IPS DF 4.7 (cell line): ENCODE measurements around the gene ABCB4.
A peak's percentile ranks its signal among the peaks of the same experiment; 100 is the strongest.

Source experiments
- DNase-seq: peaks from one replicate; pipeline ENCODE4 v3.0.0-alpha.2; 2013; ENCODE audit warnings: low spot score; ENCODE audit errors: extremely low read depth

ABCB4 gene

DNA sequence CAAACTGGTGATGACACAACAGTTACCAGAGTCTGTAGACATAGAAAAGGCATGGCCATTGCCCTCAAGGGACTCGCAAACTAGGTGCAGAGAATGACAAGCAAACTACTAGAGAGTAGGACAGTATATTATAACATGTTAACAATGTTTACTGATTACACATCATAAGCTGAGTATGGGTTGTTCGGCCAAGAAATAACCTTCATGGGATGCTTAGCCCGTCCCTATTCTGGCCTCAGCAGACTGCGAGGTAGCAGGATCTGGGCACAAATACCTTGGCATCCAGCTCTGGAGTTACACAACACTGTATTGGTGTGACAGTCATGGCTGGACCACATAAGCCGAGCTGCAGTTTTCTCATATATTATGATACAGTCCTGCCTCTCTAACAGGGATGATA lies 51.4 kb downstream of the ABCB4 start:
- DNase-seq, result no peak

DNA sequence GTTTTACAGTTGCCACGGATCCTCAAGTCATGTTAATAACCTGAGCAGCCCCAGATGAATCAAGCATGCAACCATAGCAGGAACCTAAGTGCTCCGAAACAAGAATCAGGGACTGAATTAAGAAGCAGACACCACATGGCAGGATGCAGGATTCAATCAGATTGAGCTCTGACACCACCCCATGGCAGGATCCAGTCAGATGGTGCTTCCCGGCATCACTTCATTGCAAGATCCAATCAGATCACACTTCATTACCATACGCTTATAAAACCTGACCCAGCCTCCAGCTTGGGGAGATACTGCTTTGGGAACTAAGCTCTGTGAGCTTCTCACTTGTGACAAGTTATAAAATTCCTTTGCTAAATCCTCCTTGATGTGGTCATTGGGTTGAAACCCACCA lies 55.3 kb downstream of the ABCB4 start:
- DNase-seq, result no peak

DNA sequence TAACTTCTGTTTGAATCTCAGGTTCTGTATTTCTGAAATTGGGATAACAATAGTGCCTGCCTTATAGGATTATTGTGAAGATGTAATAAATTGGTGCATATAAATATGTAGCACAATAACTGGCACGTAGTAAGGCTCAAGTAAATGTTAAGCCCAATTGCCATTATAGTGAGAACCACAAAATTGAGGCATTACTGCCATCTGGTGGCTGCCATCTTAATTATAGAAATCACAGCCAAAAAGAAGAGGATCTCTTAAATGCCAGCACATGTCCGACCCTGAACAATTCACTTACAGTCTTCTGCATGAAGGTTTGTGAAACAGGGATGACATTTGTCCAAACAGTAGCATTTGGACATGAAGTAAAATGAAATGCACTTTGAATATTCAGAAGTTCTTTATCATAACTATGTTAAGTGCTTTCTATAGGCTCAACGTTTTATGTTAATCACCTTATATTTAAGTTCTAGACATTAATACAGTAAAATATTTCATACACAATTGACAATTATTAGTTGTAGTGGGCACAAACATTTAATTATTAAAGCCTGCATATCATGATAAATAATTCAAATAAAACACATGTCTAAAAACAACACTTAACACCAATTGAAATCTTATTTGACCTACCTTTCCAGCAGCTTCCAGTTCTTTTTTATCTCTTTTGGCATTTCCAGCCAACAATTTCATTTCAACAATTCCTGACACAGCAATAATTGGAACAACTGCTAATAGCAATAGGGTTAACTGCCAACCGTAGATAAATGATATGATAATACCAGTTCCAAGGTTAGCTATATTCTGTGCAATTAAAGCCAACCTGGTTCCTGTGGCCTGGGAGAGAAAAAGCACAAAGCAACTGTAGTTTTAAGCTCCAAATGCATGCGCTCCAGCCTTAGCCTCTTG lies 58.5 kb downstream of the ABCB4 start:
- DNase-seq, result peak; percentile 30

DNA sequence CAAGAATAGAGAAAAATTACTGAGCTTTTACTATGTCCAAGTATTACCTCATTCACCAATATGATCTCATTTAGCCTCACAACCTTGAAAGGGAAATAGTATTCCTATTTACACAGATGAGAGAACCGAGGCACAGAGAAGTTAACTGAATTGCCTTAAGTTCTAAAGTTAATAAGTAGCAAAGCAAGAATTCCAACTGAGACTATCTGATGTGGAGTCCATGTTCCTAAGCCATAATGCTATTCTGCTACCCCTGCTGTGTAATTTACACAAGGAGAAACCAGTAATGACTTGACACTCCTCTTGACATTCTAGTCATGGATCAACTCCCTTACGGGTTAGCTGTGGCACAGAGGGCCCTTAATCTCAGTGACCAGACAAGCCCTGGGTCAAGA lies 60.7 kb downstream of the ABCB4 start:
- no peak for DNase-seq

DNA sequence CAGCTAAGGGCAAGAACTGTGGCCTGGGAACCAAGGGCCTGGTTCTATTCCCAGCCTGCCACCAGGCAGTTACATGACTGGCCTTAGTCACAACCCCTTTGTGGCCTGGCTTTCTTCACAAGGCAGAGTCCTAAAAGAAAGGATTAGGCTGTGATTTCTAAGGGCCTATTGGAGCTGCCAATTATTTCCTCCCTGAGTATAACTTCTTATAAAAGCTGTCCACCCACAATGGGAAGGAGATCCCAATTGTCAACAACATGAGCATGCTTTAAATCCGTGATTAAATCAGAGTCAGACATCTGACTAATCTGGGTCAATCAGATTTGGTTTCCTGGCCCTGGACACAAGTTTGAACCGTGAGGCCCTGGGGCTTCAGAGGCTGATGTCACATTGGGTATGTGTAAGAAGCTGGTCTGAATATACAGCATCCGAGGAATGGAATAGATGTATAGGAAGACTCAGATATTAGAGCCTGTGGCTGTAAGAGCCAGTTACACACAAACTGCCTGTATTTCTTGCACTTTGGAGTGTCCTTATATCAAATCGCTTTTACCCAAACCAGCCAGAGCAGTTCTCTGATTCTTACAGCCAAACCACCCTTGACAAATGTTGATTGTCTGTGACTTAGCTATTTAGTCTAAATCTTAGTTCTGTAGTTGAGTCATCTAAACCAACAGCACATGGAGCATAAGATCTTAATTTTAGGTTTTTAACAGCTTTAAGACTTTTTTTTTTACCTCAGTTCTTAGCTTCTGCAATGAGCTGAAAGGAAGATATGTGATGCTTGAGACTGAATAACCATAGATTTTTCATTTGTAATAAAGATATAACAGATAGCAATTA lies 61.3 kb downstream of the ABCB4 start:
- DNase-seq, result no peak

DNA sequence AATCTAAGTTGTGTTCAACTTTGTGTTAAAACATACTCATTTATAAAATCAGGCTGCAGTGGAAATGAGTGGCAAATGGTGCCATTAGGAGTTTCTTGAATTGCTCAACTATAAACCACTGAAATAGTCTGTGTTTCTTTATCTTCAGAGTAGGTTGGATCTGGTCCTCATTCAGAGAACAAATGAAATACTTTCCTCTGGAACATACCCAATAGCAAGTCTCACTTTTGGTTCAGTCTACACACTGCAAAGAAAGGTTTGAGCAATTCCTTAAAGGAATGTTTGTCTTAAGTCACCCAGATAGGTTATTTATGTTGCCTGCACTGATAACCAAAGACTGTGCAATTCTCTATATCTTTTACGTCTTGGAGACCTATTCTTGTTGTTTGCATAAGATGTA lies 62.5 kb downstream of the ABCB4 start:
- DNase-seq, result no peak

DNA sequence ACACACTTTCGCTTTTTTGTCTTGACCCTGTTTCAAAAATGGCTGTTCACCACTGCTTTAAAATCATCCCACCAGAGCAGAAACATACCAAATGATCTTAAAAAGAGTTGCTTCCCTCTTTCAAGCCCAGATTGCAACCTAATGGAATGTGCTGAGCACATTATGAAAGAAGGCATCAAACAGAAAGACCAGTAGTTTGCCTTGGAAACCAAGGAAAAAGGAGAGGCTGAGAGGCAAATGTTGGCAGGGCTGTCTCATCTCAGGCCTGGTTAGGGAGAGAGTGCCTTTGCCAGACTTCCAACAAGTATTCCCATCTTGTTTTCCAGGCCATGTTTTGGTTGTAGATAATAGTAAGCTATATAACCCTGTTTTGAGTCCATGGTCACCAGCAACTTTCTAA lies 64.3 kb downstream of the ABCB4 start:
- no peak for DNase-seq

DNA sequence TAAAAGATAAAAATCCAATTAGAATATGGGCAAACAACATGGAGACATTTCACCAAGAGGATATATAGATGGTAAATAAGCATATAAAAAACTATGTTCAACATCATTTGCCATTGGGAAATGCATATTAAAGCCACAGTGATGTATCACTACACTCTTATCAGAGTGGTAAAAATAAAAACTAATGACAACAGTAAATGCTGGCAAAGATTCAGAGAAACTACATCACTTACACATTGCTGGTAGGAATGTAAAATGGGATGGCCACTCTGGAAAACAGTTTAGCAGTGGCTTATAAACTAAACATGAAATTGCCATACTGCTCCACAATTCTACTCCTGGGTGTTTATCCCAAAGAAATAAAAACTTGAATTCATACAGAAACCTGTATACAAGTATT lies 70.8 kb downstream of the ABCB4 start:
- DNase-seq, result no peak

DNA sequence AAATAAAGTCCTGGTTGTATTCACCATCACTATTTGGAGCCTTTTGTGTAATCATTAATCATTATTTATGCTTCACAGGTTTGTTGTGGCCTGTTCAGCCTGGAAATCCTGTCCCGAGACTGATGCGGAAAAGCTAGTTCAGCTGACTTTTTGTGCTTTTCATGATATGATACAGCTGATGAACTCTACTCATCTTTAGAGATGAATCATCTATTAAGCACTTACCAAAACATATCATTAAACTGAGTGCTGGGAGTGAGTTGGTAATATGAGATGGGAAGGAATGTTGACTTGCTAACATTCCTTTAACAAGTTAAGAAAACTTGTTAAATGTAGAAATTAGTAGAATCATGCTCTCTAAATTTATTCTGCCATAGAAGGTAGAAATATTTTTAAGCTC lies 77.0 kb downstream of the ABCB4 start:
- no peak for DNase-seq

DNA sequence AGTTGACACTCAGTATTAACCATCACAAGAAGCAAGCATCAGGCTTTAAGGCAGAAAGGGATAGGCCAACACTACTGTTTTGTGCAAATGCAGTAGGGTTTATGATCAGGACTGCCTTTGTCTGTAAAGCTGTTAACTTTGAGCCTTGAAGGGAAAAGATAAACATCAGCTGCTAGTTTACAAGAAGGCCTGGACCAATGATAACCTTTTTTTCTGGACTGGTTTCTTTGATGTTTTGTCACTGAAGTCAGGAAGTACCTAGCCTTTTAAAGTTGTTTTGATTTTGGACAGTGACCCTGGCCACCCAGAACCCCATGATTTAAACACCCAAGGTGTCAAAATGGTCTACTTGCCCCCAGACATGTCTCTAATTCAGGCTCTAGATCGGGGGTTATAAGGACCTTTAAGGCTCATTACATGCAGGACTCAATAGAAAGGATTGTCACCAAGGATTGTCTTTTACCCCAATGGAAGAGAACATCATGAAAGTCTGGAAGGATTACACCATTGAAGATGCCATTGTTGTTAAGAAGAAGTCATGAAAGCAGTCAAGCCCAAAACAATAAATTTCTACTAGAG lies 79.9 kb downstream of the ABCB4 start:
- DNase-seq, result no peak

DNA sequence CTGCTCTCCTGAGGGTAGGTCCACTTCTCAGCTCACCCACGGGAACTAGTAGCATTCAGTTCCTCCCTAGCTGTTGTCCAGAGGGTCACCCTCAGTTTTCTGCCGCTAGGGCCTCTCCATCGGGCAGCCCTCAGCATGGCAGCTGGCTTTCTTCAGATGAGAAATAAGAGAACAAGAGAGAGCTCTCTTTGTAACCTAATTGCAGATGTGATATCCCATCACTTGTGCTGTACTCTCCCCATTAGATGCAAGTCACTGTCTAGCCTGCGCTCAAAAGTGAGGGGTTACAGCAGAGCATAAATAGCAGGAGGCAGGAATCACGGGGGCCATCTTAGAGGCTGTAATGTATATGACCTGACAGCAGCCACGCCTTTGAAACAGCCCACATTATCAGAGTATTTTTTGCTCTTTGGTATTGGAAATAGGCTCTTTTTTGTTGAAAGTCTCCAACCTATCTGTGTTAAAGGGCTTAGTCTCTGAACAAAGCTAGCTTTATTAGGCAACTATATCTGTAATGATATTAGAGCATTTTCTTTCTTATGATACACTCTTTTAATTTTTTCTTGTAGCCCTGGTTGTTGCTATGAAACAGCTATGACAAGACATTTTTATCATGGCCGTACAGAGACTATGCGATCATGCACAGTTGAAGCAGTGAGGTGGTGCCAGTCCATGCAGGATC lies 84.3 kb downstream of the ABCB4 start:
- no peak for DNase-seq

DNA sequence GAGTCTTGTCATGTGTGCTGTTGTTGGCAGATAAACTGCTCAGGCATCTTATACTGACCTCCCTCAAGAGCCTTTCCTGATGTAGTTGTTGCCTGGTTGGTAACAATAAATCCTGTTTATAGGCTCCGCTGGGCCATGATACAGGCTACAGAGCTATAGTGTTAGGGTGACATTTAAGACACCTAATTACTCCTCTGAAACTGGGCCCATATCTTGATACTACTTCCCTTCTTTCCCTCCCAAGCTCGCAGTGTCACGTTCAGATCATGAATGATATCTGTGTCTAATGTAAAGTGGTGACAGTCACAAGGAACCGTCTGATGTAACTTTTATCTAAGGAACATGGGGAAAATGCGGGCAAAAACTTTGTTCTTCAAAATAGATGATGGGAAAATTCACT lies 94.6 kb downstream of the ABCB4 start:
- DNase-seq, result no peak

DNA sequence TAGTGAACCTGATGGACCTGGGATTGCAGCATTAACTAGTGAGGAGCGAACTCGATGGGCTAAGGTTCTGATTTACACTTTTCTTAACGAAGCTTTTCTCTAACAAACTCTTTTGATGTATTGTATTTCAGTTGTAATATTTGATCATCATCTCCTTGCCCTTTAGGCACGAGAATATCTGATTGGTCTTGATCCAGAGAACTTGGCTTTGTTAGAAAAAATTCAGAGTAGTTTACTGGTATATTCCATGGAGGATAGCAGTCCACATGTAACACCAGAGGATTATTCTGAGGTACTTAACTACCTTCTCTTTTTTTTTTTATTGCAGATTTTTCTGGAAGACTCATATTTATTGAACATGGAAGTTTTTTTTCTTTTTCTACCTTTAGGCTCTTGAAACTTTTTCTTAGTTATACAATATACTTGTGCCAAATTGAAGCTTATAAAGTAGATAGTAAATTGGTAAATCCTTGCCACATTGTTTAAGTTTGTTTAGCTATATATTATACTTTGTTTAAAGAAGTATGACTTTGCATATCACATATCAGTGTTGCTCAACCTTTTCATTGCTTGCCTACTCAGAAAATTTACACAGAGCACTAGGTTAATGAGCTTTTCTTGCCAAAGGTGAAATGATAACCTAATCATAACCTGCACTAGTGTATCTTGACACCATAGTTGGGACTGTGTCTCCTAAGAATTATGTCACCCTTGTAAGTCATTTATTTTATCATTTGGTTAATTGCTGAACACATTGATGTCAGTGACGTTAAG lies 99.6 kb downstream of the ABCB4 start:
- no peak for DNase-seq

DNA sequence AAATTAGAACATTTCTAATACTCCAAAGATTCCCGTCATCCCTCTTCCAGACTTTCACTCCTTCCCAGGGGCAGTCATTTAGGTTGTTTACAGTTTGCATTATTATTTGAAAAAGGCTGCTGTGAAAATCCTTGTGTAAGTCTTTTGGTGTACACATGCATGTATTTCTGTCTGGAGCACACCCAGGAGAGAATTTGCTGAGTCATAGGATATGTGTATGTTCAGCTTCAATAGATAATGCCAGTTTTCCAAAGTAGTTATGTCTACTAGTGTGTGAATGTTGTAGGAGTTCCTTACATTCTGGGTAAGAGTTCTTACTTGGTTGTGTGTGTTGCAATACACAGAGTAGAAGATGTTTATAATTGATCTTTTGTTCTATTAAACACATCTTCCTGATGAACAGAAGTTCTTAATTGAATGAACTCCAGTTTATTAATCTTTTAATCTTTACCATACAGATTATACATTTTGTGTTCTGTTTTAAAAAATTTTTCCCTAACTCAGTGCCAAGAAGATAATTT lies 104.8 kb downstream of the ABCB4 start:
- no peak for DNase-seq

DNA sequence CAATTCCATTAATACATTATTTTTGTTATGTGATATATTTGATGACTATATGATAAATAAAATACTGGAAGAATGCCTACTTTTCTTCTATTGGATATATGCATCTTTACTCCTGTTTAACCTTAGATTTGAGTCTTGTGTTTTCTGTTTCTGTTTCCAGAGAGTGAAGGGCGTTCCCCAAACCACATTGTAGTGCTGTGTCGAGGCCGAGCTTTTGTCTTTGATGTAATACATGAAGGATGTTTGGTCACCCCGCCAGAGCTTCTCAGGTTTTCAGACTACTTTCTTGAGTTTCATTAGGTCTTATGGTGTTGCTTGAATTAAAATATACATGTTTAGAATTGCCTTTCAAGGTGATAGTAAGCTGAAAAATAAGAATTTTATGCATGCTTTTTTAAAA lies 106.3 kb downstream of the ABCB4 start:
- DNase-seq, result no peak

DNA sequence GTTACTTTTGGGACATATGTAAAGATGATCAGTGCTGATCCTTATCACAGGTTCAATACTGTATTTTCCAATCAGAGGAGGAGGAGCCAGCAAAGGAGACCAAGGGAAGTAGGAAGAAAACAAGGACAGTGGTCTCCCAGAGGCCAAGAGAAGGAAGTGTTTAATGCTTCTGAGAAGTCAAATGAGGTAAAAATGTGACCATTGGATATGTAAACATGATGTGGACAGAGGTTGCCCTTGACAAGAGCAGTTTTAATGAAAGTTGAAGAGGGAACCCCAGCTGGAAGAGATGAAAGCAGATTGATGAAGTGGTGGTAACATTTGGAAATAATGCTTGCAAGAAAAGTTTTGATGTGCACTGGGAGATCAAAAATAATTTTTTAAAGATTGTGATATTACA lies 111.2 kb downstream of the ABCB4 start:
- DNase-seq, result no peak

DNA sequence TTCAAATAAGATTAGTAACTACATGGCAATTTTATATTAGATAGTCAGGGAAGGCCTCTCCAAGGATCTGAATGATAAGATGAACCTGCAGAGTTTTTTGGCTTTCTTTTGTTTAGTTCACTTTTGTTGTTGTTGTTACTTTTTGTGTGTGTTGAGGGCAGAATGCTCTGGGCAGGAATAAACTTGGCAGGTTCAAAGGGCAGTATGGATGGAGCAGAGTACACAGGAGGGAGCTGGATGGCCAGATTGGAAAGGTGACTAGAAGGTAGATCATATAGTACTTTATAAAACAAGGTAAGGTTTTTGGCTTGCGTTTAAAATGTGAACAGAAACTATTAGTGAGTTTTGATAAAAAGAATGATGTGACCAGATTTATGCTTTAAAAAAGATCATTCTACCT lies 112.1 kb downstream of the ABCB4 start:
- no peak for DNase-seq

DNA sequence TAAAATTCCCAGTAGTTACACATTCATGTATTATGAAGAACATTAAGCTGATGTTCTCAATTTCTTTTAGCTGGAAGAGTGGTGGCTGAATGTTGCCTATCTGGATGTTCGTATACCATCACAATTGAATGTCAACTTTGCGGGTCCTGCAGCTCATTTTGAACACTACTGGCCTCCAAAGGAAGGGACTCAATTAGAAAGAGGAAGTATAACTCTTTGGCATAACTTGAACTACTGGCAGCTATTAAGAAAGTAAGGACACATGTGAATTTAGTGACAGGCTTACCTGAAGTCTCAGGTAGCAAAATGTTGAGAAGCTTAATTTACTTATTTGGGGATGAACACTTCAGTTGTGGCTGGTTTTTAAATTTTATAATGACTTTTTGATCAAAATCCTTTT lies 114.2 kb downstream of the ABCB4 start:
- no peak for DNase-seq

DNA sequence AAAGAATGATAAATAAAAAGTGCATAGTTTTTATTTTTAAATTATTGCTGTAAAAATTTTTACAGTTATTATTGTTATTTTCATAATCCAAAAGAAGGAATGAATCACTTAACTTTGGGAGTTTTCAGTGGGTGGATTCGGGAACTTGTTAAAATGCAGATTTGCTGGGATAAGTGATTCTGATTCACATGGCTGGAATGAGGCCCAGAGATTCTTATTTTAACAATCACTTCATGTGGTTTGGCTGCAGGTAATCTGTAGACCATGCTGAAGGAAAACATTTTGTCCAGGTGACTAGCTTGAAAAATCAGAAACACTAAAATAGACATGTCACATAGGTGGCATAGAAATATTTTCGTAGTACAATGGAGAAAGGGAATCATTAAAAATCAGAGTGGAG lies 116.1 kb downstream of the ABCB4 start:
- DNase-seq, result no peak

DNA sequence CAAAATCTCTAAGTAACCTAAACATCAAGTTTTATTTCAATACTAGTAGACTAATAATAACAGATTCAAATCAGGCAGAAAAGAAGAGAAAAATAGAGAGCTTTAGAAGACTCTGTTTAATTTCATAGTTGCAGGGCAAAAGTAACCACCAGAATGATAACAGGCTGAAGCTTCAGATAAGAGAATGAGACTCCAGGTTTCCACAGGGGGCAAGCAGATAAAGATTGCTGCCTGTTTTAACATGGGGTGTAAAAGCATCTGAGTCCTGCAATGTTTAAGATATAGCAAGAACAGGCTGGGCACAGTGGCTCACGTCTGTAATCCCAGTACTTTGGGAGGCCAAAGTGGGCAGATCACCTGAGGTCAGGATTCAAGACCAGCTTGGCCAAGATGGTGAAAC lies 119.0 kb downstream of the ABCB4 start:
- DNase-seq, result no peak

DNA sequence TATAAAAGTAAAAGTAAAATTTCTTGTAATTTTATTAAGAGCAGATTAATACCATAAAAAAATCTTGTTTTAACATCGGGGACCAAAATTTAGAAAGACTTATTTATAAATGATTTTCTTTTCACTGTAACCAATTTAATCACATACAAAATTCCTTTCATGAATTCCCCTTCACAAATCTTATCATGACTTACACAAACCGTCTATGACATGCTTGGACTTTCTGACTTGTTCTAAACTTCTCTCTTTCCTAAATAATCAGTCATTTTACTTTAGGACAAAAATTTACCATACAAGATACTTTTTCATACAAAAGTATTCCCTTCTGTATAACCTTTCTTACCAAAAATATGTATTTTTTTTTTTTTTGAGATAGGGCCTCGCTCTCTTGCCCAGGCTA lies 120.7 kb downstream of the ABCB4 start:
- DNase-seq, result no peak
